Uterus (tissue), 4 donors: ENCODE measurements around the gene GRM6. TPM values are rescaled to one million over a fixed set of nuclear protein-coding genes. Genes with fewer than 3 reads are reported as not detected.

Experiments
- DNase-seq, 2 donors: peaks; one replicate each; pipeline ENCODE4 v3.0.0-alpha.2; 2019 to 2020
- H3K27ac ChIP-seq, 2 donors: fragments of 200-600 bp; sonication (generic); 1 replicate in 1 of 2; 2 replicates in 1 of 2; pipeline ENCODE4 v1.5.1; 2016 to 2018
- H3K27me3 ChIP-seq, 2 donors: fragments of 200-600 bp; sonication (generic); one replicate each; pipeline ENCODE4 v1.5.1; 2018 to 2019; ENCODE audit warnings: control low read depth in 1 of 2
- H3K36me3 ChIP-seq, 2 donors: fragments of 200-600 bp; sonication (generic); one replicate each; pipeline ENCODE4 v1.5.1; 2019; ENCODE audit warnings: control low read depth in 1 of 2
- H3K4me1 ChIP-seq, 2 donors: fragments of 200-600 bp; sonication (generic); one replicate each; pipeline ENCODE4 v1.5.1; 2018 to 2019; ENCODE audit warnings: control low read depth in 1 of 2
- H3K4me3 ChIP-seq, 2 donors: fragments of 200-600 bp; sonication (generic); 1 replicate in 1 of 2; 2 replicates in 1 of 2; pipeline ENCODE4 v1.5.1; 2018 to 2019; ENCODE audit warnings: mild to moderate bottlenecking in 1 of 2
- H3K9me3 ChIP-seq, 2 donors: fragments of 200-600 bp; sonication (generic); one replicate each; pipeline ENCODE4 v1.5.1; 2019; ENCODE audit warnings: control low read depth in 1 of 2
- CTCF ChIP-seq, 4 experiments: fragments of 200-600 bp in 2 of 4; fragments of 450-650 bp in 2 of 4; sonication (generic) in 2 of 4; IDR thresholded peaks; one replicate each; pipeline ENCODE4 v1.5.1; 2016 to 2019; ENCODE audit warnings: antibody characterized with exemption in 4 of 4, mild to moderate bottlenecking in 2 of 4, moderate library complexity in 1 of 4
- POLR2A ChIP-seq, 2 donors: fragments of 450-650 bp; IDR thresholded peaks; one replicate each; pipeline ENCODE4 v1.6.1; 2016; ENCODE audit warnings: antibody characterized with exemption in 2 of 2, mild to moderate bottlenecking in 1 of 2, moderate library complexity in 1 of 2
- intact Hi-C: fragments of 100-400 bp; cut with DNase I; formaldehyde crosslinking; loops from one replicate; pipeline ENCODE4 v1.15.1; 2023; ENCODE audit warnings: low total_unique reads
- total RNA-seq, 4 donors: library from RNA; depleted of rRNA in 3 of 4; stranded (reverse); fragments of >200 nt in 3 of 4; gene quantifications; one replicate each; pipeline versions ENCODE4 v1.1.0 to v1.2.4, GENCODE V29; 2014 to 2023
- donor health status: DM: yes; HTN: yes; CAD: no.

Gene GRM6
- total RNA-seq, 4 donors from 2014 or later, result not detected

GRCh38 chr5:179006564-179006963, 11.4 kb upstream of the GRM6 start:
- TF ChIP-seq CTCF (IDR thresholded peaks at IDR 0.05) (no peak), POLR2A (IDR thresholded peaks at IDR 0.05) (no peak)

GRCh38 chr5:178998441-178998840, 3.3 kb upstream of the GRM6 start:
- Histone ChIP-seq H3K27ac (no peak overlapping the region), H3K9me3 (no peaks in the 10 kb centered on the region), H3K27me3 (peaks cover 0 to 9% of the 10 kb centered on the region in 2 donors), H3K36me3 (no peaks in the 10 kb centered on the region), H3K4me3 (no peak overlapping the region), H3K4me1 (no peaks in the 10 kb centered on the region)
- no peak for DNase-seq
- intact Hi-C loops, result no loop called here
- TF ChIP-seq POLR2A (IDR thresholded peaks at IDR 0.05) (no peak), CTCF (IDR thresholded peaks at IDR 0.05) (no peak)

More at GRCh38 chr5:179006564-179006963, 11.4 kb upstream of the GRM6 start:
- no peaks in the 10 kb centered on the region for H3K9me3 ChIP-seq
- H3K27me3 ChIP-seq, result no peaks in the 10 kb centered on the region
- DNase-seq, result no peak
- no peaks in the 10 kb centered on the region for H3K4me1 ChIP-seq
- H3K4me3 ChIP-seq, result no peak overlapping the region
- no peak overlapping the region for H3K27ac ChIP-seq
- intact Hi-C loops, result no loop called here
- H3K36me3 ChIP-seq, result no peaks in the 10 kb centered on the region

GRCh38 chr5:178997191-178997590, 2.1 kb upstream of the GRM6 start:
- no peaks in the 10 kb centered on the region for H3K36me3 ChIP-seq
- intact Hi-C loops, result no loop called here
- H3K4me3 ChIP-seq, result no peak overlapping the region
- no peak overlapping the region for H3K27ac ChIP-seq
- H3K9me3 ChIP-seq, result no peaks in the 10 kb centered on the region
- H3K4me1 ChIP-seq, result no peaks in the 10 kb centered on the region
- DNase-seq, result no peak
- TF ChIP-seq CTCF (IDR thresholded peaks at IDR 0.05) (no peak), POLR2A (IDR thresholded peaks at IDR 0.05) (no peak)
- peaks cover 0 to 10% of the 10 kb centered on the region in 2 donors for H3K27me3 ChIP-seq

GRCh38 chr5:178996156-178996555, 1.0 kb upstream of the GRM6 start:
- Histone ChIP-seq H3K36me3 (no peaks in the 10 kb centered on the region), H3K9me3 (no peaks in the 10 kb centered on the region), H3K27me3 (peaks cover 0 to 10% of the 10 kb centered on the region in 2 donors), H3K4me1 (no peaks in the 10 kb centered on the region), H3K4me3 (no peak overlapping the region), H3K27ac (no peak overlapping the region)
- TF ChIP-seq CTCF (IDR thresholded peaks at IDR 0.05) (no peak), POLR2A (IDR thresholded peaks at IDR 0.05) (no peak)
- no peak for DNase-seq
- intact Hi-C loops, result no loop called here

GRCh38 chr5:178995341-178995690, 196 bp upstream of the GRM6 start:
- H3K27me3 ChIP-seq, result peaks cover 0 to 10% of the 10 kb centered on the region in 2 donors
- H3K4me1 ChIP-seq, result no peaks in the 10 kb centered on the region
- intact Hi-C loops, result no loop called here
- TF ChIP-seq CTCF (IDR thresholded peaks at IDR 0.05) (no peak), POLR2A (IDR thresholded peaks at IDR 0.05) (no peak)
- H3K36me3 ChIP-seq, result no peaks in the 10 kb centered on the region
- no peak overlapping the region for H3K27ac ChIP-seq
- no peak overlapping the region for H3K4me3 ChIP-seq
- H3K9me3 ChIP-seq, result peaks cover 0 to 2% of the 10 kb centered on the region in 2 donors
- no peak for DNase-seq
